Thyroid gland (tissue), 4 donors: ENCODE results near the gene MARK3.

Experiments used
- CTCF ChIP-seq, 6 experiments: fragments of 200-600 bp in 3 of 6; fragments of 450-650 bp in 3 of 6; sonication (generic) in 3 of 6; IDR thresholded peaks; one replicate each; pipeline ENCODE4 v1.5.1; 2016 to 2019; ENCODE audit warnings: antibody characterized with exemption in 6 of 6, mild to moderate bottlenecking in 2 of 6, inconsistent platforms in 1 of 6, moderate library complexity in 1 of 6
- POLR2A ChIP-seq, 2 donors: fragments of 450-650 bp; IDR thresholded peaks; one replicate each; pipeline ENCODE4 v1.6.1; 2017; ENCODE audit warnings: antibody characterized with exemption in 2 of 2, mild to moderate bottlenecking in 2 of 2, moderate library complexity in 1 of 2

DNA sequence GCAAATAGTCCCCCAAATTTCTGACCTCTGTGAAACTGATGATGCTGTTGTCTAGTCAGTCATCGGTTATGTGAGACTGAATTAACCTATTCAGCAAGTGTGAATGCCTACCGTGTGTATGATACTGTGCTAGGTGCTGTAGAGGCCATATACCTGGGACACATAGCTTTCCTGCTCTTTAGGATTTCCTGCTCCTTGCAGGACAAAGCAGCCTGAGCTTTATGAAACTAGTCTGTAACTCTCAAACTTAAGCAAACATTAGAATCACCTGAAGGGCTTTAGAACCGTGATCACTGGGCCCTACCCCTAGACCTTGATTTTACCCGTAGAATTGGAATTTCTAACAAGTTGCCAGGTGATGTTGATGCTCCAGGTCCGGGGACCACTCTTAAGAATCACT lies 6.9 kb downstream of the MARK3 start:
- TF ChIP-seq CTCF (IDR thresholded peaks at IDR 0.05) (no peak), POLR2A (IDR thresholded peaks at IDR 0.05) (no peak)
